ENCODE measurements around the gene FDXACB1.
"Not testable (repeated sequence)": the region's sequence is repeated elsewhere in the genome, so short reads cannot be mapped to it uniquely, and the experiment has no call there.

The FDXACB1 gene

GRCh38 chr11:111909378-111909777 is 30.4 kb upstream of the FDXACB1 start:
- DNase-seq, result no peak

- DNase-seq, result no peak
Measured at GRCh38 chr11:111908639-111909305, 29.8 kb upstream of the FDXACB1 start.

GRCh38 chr11:111906680-111907079 is 27.7 kb upstream of the FDXACB1 start:
- no peak for DNase-seq

- no peak for DNase-seq
Measured at GRCh38 chr11:111905411-111905810, 26.4 kb upstream of the FDXACB1 start.

GRCh38 chr11:111886844-111887243 is 7.9 kb upstream of the FDXACB1 start:
- no peak for DNase-seq

DNA sequence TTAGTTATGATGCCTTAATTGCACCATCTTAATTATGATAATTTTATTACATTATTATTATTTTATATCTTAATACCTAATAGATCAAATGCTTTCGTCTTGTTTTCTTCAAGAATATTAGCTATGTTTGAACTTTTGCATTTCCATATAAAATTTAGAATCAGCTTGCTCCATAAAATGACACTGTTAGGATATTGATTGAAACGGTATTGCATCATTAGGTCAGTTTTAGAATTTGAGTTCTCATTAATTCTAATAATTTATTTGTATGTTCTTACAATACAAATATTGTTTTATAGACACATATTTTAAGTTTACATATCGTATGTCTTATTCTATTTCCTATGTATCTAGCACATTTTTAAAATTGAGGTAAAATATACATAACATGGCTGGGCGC is 7.1 kb upstream of the FDXACB1 start:
- DNase-seq, result no peak

- not testable (repeated sequence) for DNase-seq
Measured at GRCh38 chr11:111885053-111885452, 6.1 kb upstream of the FDXACB1 start.

DNA sequence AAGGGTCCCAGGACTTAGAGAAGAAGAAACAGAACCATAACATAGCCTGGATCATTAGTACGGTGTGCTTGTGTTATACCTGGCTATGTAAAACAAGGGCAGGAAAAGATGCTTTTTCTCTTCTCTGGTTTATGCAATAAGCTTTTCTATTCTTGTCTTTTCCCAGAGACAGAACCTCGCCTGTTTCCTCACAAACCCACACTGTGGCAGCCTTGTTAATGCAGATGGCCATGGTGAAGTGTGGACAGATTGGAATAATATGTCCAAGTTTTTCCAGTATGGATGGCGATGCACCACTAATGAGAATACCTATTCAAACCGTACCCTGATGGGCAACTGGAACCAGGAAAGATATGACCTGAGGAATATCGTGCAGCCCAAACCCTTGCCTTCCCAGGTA is 3.2 kb upstream of the FDXACB1 start:
- DNase-seq, result no peak

DNA sequence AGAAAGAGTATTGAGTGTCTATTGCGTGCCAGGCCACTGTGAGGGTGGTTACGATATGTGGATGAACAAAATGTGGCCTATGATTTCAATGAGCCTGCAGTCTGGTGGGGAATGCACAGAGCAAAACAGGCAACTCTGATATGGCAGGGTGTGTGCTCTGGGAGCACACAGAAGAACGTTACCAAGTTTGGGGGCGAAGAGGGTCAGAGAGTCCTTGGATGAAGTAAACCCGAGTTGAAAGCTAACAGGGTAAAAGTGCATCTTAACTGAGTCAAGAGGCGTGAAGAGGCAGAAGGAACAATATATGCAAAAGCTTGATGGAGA is 634 bp upstream of the FDXACB1 start:
- no peak for DNase-seq

- peak; percentile 70 for DNase-seq
Measured at GRCh38 chr11:111878385-111878848, 548 bp downstream of the FDXACB1 start.

- no peak for DNase-seq
Measured at GRCh38 chr11:111871693-111872161, 7.2 kb downstream of the FDXACB1 start.

DNA sequence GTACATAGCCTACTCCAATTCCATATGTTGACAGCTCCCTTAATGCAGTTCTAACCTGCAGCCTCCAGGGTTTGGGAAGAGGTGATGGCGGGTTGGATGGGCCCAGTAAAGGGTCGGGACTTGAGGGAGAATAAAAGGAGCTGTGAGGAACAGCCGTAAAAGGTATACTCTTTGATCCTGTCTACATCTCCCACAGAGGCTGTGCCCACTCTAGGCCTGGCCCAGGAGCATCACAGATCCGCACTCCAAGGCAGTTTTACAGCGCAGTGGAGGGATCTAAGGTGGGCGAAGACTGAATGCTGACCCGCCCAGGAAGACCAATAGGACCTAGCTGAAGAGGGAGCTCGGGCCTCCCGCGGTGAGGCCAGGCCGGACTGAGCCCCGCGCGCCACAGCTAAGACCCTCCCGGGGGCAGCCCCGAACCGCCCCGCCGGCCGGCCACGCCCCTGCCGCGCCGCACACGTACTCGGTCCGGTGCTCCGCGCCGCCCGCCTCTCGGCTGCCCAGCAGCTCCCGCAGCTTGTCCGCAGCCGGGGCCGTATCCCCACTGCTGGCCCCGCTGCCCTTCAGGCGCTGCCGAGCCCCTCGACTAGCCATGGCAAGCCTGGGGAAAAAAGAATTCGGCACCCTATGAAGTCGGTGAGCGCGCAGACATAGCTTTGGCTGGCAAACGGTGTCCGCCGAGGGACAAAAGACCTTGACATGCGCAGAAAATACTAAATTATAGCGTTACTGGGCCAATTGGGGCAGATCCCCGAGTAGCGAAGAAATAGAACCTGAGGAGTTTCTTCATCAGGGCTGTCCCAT is 7.9 kb downstream of the FDXACB1 start, which contains the start of gene ALG9:
Gene ALG9, minus strand, starts transcription at position 696 of the 807 bp plus-strand sequence. Its CDS starts 99 bp downstream, at position 597.
- DNase-seq, result peak; percentile 85

- no peak for DNase-seq
Measured at GRCh38 chr11:111870522-111870885, 8.5 kb downstream of the FDXACB1 start.

- DNase-seq, result peak; percentile 12
Measured at GRCh38 chr11:111870113-111870512, 8.9 kb downstream of the FDXACB1 start.

GRCh38 chr11:111860257-111860656 is 18.7 kb downstream of the FDXACB1 start:
- DNase-seq, result no peak

GRCh38 chr11:111855506-111855905 is 23.5 kb downstream of the FDXACB1 start:
- no peak for DNase-seq

DNA sequence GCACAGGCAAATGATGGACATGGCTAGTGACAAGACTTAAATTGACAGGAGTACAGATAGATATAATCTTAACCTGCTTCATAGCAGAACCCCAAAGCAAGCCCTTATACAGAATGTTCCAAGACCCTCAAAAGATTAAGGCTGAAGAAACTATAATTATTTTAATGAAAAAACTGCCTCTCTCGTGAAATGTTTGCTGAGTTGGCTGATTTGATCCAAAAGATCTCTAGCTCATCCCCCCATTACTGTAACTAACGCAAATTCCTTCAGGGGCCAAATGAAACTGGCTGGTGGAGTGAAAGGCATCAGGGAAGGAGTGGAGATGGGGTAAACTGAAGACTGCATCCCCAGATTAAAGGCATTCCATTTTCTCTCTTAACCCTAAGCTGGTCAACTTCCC is 26.9 kb downstream of the FDXACB1 start:
- DNase-seq, result no peak

GRCh38 chr11:111851636-111852035 is 27.3 kb downstream of the FDXACB1 start:
- peak; percentile 5 for DNase-seq

DNA sequence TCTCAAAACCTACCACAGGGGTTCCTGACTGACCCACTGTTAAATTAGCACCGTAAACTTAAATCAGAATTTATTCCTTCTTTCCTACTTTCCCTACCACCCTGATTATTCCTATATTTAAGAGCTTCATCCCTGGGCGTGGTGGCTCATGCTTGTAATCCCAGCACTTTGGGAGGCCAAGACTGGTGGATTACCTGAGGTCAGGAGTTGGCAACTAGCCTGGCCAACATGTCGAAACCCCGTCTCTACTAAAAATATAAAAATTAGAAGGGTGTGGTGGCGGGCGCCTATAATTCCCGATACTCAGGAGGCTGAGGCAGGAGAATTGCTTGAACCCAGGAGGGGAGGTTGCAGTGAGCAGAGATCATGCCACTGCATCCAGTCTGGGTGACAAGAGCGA is 27.9 kb downstream of the FDXACB1 start:
- no peak for DNase-seq

GRCh38 chr11:111849631-111850030 is 29.3 kb downstream of the FDXACB1 start:
- no peak for DNase-seq

DNA sequence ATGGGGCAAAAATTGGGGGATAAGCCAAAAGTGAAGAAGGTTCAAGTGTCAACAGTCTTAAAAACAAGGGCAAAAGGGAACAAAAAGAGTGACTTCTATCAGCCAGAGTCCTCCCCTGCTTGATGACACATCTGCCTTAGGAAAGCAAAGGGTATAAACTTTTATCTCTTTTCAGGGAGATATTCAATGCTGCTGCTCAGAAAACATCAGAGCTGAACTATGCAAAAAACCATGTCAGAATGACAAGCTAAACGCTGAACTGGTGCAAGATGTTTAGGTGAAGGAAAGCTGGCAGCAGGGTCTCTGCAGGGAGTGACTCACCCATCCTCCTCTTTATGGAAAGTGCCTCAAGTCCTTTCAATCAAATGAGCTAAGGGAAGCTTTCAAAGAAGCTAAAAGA is 32.3 kb downstream of the FDXACB1 start:
- no peak for DNase-seq

- no peak for DNase-seq
Measured at GRCh38 chr11:111846063-111846462, 32.9 kb downstream of the FDXACB1 start.

GRCh38 chr11:111845276-111846028 is 33.5 kb downstream of the FDXACB1 start:
- DNase-seq, result no peak

GRCh38 chr11:111843661-111844060 is 35.3 kb downstream of the FDXACB1 start:
- DNase-seq, result no peak
